Stimulated activated CD8-positive, alpha-beta memory T cell treated with anti-CD3 and anti-CD28 coated beads, Interleukin-12 subunit alpha, Interleukin-12 subunit beta, amount 100 ng/mL, for 1 hour (primary cell): Measurements from ENCODE around the gene POR.

Source experiments
- DNase-seq: peaks from one replicate; pipeline ENCODE4 v3.0.0-alpha.2; 2020; ENCODE audit warnings: low read depth

The POR gene

DNA sequence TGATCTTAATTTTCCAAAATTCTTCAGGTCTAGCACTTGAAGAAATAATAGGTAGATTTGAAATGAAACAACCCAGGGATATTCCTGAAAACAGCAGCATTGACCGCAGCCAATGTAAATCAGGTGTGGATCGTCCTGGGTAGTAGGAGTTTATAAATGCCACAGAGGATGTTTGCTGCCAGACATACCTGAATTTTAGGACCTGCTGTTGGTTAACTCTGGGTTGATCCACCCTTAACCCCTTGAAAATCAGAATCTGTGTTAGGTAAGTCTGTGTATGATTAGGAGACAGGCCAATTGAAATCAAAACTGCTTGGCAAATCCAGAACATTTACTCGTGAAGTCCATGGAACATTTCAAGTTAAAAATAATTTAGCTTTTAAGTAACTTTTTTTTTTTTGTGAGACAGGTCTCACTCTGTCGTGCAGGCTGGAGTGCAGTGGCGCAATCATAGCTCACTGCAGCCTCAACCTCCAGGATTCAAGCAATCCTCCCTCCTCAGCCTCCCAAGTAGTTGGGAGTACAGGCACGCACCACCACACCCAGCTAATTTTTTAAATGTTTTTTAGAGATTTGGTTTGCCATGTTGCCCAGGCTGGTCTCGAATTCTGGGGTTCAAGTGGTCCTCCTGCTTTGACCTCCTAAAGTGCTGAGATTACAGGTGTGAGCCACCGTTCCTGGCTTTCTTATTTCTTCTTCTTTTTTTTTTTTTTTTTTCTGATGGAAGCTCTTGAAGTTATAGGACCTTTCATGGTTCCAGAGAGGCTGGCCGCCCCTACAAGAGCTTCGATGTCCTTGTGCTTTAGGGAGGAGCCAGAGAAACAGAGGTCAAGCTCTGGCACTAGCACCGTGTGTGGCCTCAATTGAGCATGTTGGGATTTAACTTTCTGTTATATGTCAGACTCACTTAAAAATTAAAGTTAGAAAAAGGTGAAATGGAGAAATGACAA is 2.0 kb downstream of the POR start:
- DNase-seq, result no peak

DNA sequence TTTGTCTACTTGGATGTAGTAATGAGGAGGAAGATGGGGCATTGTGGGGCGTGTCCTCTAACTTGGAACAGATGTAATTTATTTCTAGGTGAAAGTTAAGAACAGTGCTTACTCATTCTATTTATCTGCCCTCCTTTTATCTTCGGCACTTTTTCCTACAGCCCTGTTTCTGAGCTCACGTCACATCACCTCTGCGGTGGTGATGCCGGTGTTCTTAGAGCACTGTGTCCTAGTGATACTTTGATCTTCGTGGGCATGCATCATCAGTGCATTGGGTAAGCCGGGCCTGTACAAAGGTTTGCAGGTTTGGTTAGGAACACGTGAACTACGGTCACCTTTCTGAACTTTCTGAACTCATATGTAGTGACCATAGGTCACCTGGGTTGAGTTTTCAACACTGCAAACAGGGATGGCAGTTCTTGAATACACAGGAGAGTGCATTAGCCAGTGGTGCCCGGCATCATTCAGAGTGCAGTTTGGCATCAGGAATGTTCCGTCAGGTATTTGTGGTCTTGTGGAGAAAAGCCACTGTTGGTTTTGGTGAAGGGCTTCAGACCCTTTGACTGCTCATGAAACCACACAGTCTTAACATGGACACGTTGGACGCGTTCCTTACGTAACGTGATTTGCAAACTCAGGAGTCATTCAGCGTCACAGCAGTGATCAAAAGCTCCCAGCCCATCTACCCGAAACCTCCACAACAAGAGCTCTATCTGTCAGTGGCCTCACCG is 5.6 kb downstream of the POR start:
- no peak for DNase-seq

DNA sequence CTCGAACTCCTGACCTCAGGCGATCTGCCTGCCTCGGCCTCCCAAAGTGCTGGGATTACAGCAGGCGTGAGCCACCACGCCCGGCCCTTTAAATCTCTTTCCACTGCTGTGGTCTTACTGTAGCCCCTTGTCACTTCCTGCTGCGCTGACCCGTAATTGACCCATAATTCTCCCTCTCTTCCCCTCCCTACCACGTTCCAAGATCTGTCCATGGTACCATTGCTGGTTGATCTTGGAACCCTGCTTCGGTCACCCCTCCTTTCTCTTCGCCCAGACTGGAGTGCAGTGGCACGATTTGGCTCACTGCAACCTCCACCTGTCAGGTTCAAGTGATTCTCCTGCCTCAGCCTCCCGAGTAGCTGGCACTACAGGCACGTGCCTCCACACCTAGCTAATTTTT is 6.5 kb downstream of the POR start:
- no peak for DNase-seq

DNA sequence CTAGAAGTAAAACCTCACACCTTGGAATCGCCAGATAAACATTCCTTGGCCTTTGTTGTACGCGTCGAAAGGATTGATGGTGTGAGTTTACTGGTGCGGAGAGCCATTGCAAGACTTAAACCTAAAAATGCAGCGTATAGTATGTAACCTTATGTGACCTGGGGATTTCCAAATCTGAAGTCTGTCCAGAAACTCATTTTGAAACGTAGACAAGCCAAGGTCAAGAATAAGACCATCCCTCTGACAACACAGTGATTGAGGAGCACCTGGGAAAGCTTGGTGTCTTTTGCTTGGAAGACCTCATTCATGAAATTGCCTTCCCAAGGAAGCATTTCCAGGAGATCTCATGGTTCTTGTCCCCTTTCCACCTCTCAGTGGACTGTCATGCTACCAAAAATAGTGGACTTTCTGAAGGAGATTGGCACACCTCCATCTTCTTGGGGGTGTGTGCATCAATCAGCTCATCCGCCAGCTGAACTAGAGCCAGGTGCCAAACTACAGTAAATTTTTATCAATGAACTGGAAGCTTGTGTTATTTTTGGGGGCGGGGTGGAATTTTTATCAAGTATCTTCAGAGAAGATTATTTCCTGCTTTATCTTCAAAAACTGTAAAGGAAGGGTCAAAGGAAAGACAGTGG is 8.1 kb downstream of the POR start:
- no peak for DNase-seq

DNA sequence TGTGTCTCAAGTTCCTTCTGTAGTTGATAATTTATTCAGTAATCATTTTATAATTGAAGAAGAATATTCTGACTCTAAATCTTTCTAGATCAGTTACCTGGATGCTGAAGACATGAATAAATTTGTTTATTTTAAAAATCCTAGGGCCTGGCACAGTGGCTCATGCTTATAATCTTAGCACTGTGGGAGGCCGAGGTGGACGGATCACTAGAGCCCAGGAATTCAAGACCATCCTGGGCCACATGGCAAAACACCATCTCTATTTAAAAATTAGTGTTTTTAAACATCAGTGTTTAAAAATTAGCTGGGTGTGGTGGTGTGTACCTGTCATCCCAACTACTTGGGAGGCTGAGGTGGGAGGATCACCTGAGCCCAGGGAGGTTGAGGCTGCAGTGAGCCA is 9.3 kb downstream of the POR start:
- DNase-seq, result no peak

DNA sequence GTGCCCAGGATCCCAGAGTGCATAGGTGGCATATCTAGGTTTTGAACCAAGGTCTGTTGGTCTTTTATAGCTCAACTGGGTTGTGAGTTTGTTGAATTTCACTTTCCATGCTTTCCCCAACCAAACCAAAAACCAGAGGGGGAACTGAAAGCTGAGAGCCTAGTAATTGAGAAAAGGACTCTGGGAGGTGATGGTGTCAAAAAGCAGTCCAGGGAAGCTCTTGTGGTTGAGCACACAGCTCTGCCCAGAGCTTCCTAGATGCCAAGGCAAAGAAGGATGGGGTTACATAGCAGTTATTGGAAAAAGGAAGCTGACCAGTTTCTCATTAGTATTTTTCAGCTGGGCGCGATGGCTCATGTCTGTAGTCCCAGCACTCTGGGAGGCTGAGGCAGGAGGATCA is 9.9 kb downstream of the POR start:
- DNase-seq, result no peak

DNA sequence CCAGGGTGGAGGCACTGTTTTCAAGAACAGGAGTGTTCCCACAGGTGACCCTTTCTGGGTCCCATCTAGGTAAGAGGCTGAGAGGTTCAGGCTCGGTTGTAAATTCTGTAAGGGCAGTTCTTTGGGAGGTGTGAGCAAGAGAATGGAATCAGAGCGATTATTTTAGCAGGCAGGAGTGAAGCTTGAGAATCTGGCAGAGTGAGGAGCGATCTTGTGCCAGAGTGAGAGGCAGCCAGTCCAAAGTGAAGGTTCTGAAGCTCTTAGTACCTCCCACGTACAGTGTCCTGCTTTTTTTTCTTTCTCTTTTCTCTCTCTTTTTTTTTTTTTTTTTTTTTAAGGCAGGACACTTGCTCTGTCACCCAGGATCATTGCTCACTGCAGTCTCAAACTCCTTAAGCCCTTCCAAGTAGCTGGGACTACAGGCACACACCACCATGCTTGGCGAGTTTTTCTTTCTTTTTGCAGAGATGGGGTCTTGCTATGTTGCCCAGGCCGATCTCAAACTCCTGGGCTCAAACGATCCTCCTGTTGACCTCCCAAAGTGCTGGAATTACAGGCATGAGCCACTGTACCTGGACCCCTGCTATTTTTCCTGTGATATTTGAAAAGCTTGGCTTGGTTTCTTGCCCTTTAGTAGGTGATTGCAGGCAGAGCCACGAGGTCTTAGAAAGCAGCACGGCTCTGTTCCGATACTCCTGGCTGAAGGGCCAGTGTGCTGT is 10.9 kb downstream of the POR start:
- no peak for DNase-seq

DNA sequence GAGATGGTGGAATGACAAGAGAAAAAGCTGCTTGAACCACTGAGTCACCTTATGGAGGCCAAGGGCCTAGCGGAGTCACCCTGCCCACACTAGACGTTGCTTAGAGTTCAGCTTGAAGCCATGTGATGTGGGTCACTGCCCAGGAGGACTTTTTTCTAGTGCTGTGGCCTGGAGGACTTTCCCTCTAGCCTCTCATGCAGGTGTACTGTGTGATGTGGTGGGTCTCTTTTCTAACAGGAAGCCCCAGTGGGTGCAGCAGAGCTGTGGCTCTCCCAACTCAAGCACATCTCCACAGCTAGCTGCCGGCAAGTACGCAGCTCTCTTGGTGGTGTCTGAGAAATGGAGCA is 13.6 kb downstream of the POR start:
- no peak for DNase-seq

DNA sequence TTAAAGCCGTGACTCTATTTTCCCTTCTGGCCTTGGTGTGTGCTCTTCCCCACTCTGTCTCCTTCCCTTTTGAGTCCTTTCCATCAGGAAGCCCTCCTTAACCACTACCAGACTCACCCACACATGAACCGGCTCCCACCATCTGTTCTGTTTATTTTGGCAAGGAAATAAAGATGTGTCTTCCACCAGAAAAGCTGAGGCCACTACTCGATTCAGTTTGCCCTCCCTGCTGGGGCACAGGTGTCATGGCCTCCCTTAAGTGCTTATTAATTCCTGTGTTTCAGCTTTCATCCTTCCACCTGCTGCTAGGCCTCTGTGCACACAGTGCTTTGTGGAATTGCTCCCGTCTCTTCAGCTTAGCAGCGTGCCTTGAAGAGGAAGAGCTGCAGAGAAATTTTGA is 16.7 kb downstream of the POR start:
- no peak for DNase-seq

DNA sequence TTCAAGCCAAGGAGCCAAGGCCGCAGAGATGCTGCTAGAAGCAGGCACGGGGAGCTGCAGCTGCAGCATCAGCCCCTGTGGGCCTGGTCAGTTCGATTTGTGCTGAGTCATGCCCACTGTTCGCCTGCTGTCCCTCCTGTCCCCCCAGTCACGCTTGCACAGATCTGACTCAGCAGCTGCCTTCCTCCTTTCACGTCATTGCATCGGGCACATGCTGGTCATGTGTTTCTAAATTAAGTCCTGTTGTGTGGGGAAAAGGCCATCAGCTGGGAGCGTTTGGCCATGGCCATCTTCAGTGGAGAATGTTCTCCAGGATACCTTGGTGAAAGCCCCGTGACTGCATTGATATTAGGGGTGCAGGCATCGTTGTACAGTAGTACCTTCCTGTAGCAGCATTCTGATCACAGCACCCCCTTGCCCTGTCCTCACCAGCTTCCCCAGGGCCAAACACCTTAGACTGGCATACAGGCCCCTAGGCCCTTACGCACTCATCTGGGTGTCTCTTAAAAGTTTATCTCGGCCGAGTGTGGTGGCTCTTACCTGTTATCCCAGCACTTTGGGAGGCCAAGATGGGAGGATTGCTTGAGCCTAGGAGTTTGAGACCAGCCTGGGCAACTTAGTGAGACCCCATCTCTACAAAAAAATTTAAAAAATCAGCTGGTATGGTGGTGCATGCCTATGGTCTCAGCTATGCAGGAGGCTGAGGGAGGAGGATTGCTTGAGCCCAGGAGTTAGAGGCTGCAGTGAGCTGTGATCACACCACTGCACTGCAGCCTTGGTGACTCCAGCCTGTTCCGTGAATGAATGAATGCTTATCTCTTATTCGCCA is 23.2 kb downstream of the POR start:
- DNase-seq, result no peak

DNA sequence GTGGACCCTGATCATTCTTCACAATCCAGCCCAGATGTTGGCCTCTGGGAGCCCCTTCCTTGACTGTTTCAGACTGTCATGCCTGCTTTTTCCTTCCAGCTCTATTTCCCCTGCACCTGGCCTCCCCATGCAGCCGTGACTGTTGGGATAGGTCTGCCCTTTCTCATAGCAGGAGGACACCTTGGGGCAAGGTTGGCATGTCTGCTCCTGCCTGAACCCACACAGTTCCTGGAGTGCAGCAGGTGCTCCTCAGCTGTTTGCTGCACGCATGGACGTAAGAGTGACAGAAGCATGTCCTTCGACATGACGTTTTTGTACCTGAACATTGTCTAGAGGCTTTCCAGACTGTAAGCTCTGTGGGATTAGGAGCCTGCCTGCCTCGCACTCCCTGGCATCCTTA is 24.0 kb downstream of the POR start:
- no peak for DNase-seq

DNA sequence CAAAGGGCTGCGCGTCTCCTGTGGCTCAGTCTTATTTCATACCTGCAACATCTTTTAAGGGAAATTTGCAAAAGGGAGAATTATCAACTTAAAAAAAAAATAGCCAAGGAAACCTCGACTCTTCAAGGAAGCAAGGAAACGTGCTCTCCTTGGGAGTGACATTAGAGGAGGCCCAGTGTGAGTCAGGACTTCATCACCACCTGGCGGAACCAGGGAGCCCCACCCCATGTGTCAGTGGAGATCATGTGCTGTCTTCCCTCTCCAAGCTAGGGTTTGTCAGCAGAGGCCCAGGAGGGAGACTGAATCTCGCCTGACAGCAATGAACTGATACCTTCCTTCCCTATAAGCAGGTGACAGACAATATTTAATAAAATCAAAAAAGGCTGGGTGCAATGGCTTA is 28.9 kb downstream of the POR start:
- no peak for DNase-seq

DNA sequence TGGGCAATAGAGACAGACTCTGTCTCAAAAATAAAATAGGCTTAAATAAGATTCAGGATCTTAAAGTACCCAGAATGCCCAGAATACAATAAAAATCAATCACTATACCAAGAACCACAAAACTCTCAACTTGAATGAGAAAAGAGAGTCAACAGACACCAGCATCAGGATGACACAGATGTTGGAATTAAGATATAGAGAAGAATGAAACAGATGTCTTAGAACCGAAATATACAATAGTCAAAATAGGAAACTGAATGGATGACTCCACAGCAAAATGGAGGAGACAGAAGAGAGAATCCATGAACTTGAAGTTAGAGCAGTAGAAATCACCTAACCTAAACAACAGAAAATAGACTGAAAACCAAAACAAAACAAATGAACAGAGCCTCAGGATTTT is 29.6 kb downstream of the POR start:
- DNase-seq, result no peak

DNA sequence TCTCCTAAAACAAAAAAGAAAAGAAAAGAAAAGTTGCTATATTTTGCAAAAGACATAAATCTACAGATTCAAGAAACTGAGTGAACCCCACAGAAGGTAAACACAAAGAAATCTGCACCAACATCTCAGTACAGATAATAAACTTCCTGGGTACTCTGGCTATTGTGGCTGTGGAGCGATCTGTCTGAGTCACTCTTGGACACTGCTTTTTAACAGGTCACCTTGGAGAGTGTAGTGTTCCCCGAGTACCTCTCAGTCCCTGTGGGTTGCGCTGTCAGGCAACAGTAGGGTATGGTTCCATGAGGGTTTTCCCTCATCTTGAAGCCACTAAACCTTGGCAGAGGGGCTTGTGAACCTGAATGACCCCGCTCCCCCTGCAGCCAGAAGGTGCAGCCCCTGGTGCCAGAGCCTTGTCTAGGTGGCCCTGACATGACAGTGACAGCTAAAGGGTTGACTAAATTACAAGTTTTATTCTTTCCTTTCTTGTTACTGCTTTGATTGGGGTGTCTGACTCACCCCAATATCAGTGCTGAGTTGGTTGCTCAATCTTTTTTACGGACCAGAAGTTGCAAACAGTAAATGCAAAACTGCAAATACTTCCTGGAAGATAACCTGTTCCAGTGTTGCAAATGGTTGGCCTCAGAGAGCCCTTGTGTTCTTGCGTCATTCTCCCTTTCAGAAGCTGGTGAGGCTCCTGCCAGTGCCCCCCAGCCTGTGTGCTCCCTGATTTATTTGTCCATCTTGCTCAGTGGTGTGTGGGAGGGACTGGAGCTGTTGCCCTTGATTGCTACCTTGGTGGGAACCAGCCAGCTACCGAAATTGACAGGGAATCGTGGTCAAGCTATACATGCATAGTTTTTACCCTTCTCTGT is 30.6 kb downstream of the POR start:
- no peak for DNase-seq

DNA sequence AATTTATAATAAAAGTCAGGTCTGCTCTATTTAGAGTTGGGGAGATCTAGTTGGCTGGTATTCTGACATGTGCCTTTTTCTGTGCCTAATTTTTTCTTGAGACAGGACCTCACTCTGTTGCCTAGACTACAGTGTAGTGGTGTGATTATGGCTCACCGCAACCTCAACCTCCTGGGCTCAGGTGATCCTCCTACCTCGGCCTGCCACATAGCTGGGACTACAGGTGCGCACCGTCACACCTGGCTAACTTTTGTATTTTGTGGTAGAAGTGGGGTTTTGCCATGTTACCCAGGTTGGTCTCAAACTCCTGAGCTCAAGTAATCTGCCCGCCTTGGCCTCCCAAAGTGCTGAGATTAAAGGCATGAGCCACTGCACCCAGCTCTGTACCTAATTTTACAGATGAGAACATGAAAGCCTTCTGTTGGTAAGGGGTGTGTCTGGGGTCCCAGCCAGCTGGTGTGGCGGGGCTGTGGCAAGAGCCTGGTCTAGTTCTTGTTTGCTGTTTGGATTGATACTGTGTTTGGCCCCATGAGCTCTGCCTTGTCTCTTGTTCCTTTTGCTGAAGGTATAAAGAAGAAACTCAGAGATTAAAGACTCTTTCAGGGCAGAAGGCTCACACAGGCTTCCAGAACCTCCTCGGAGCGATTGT is 31.4 kb downstream of the POR start:
- DNase-seq, result no peak

DNA sequence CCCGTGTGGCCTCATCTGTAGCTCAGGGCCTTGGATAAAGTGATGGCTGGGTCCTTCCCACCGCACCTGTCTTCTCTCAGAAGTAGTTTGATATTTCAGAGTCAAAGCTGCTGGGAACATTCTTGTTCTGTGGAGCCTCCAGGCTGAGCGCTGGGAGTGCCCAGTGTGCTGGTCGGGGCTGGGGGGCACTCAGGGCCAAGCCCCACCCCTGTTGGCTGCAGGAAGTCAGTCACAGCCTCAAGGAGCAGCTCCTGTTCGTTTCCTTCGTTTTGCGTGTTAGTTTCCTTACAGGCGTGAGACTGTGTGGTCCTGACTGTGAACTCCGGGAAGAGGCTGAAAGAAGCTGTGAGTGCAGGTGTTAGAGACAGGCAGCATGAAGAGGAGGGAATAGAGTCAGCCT is 33.2 kb downstream of the POR start:
- no peak for DNase-seq

DNA sequence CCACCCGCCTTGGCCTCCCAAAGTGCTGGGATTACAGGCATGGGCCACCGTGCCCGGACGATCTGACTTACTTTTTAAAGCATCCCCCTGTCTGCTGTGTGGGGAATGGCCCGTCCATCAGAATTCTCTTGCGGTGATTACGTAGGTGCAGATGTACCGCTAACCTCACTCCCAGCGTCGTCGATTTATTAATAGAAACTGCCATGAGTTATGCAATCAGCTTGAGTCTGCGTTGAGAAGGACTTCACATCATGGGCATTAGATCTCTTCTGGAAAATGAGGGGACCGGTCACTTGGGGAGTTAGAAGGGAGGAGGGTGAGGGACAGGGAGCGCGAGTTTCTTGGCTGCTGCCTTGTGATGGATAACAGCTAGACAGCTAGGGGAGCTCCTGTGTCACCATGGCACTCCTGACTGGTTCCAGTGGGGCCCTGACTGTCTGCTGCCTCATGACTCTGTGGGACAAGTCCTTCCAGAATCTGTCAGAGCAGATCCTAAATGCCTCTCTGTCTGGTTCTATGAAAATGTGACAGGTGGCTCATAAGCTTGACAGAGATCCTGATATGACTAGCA is 35.2 kb downstream of the POR start:
- no peak for DNase-seq

DNA sequence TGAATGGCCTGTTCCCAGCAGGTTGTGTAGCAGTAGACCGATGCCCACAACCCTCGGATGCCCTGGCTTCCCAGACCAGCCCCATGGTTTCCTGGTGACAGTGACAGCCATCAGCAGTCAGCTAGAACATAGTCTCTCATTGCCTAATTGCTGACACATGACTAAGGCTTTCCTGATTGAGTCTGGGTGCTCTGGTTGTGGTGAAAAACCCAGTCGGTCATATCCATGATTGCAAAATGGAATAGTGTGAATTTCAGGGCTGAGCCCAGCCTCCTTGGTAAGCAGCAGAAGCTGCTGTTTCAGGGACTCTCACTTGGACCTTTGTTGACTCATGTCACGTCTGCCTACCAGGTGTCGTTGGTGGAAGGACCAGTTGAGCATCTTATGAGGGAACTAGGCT is 36.6 kb downstream of the POR start:
- no peak for DNase-seq

DNA sequence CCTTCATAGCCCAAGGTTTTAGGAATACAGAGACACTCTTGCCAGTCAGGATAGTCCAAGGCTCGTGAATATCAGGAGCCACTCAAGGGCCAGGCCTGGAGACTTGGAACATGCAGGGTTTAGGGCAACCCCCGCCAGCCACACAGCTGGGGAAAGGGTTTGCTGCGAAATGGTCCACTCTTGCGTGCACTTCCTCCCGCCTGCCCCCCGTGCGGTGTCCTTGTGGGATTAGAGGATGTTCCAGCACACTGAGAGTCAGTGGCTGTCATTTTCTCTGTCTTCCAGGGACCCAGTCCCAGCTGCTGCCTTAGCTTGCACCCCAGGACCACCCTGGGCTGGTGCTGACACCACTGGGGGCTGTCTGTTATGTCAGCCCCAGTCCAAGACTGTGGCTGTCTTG is 38.5 kb downstream of the POR start:
- no peak for DNase-seq

DNA sequence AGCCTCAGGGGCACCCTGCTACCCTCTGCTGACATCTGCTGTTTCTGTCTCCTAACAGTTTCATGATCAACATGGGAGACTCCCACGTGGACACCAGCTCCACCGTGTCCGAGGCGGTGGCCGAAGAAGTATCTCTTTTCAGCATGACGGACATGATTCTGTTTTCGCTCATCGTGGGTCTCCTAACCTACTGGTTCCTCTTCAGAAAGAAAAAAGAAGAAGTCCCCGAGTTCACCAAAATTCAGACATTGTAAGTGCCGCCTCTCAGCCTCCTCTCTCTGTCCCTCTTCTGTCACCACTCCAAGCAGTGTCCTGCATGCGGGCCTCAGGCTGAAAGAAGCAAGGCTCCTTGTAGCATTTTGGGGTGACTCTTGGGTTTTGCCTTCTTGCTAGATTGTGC is 39.0 kb downstream of the POR start:
- DNase-seq, result no peak
